OCI-LY3 (cell line): ENCODE data around the gene TBX1.

ENCODE experiments used
- CTCF ChIP-seq: fragments of 200-600, 300-600 bp; sonication (generic); IDR thresholded peaks from 2 replicates; pipeline ENCODE4 v1.5.1; 2014; ENCODE audit warnings: antibody characterized with exemption, low read length, low read depth
- EZH2phosphoT487 ChIP-seq: fragments of 200-600 bp; shearing (Covaris generic); IDR thresholded peaks from 2 replicates; pipeline ENCODE4 v1.6.1; 2018; ENCODE audit warnings: antibody characterized with exemption, mixed run types, low read depth

- no peak for TF ChIP-seq CTCF
- TF ChIP-seq EZH2phosphoT487 = no peak
Observed at GRCh38 chr22:19810381-19811201, 50.0 kb downstream of the TBX1 start.
